Fibroblast of the conjunctiva (primary cell): ENCODE measurements around the gene MFNG.
A peak's percentile ranks its signal among the peaks of the same experiment; 100 is the strongest.

Experiments
- DNase-seq: peaks from one replicate; pipeline ENCODE4 v3.0.0-alpha.2; 2010; ENCODE audit warnings: low read depth

The MFNG gene

DNA sequence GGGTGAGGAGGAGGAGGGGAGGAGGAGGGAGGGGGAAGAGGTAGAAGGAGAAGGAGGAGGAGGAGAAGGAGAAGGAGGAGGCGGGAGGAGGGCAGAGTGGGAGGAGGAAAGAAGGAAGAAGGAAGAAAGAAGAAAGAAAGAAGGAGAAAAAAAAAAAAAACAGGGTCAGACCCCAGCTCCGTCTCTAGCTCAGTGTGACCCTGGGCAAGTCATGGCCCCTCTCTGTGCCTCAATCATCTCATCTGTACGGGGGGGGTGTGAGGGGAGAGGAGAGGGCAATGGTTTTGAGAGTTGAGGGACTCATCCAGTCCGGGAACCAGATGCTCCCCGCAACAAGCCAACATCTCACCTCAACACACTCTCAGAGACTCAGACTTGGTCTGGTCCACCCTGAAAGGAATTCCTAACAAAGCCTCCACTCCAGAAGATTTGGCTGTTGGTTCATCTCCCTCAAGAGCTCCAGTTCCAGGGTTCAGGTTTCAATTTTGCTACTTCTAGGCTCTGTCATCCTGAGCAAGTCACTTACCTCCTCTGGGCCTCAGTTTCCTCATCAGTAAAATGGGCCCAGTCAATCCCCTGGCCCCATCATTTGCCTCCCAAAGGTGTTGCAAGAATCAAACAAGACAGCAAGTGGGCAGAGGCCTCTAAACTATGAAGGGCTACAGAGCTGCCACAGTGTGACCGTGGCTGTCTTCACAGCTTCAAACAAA, 25.4 kb upstream of the MFNG start:
- DNase-seq, result no peak

DNA sequence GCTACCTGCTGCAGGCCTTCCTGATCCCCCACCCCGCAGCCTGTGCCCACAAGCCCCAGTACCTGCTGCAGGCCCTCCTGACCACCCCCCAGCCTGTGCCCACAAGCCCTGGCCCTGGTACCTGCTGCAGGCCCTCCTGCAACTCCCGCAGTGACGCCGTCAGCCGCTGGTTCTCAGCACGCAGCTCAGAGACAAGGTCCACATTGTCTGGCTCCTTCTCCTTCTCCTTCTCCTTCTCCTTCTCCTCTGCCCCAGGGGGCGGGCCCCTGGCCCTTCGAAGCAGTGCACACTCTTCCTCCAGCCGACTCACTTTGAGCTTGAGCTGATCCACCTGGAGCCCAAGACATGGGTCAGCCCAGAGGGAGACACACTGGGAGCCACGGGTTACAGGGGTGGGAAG, 23.9 kb upstream of the MFNG start:
- DNase-seq, result no peak

DNA sequence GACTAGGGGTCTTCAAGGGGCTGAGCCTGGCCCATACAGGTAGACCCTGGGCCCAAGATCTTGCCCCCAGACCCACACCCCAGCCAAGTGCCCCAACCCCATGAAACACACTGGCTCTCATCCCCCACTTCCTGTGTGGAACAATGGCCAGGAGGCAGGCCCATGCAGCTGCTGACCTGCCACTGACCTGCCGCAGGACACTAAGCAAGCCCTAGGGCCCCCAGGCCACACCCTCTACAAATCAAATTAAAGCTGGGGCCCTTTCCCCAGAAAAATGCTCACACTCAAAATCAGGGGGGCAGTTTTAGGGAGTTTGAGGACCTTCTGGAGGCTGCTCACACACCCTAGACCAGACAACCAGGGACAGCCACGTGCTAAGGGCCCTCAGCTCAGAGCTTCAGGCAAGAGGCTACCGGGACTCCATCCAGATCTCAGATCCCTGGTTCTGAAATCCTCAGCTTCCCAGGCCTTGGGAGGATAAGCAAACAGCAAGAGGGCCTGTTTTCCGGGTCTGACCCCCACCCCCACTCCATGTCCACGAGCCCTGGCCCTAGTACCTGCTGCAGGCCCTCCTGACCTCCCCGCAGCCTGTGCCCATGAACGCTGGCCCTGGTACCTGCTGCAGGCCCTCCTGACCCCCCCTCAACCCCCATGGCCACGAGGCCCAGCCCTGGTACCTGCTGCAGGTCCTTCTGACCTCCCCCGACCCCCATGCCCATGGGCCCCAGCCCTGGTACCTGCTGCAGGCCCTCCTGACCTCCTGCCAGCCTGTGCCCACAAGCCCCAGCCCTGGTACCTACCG, 23.1 kb upstream of the MFNG start:
- no peak for DNase-seq

DNA sequence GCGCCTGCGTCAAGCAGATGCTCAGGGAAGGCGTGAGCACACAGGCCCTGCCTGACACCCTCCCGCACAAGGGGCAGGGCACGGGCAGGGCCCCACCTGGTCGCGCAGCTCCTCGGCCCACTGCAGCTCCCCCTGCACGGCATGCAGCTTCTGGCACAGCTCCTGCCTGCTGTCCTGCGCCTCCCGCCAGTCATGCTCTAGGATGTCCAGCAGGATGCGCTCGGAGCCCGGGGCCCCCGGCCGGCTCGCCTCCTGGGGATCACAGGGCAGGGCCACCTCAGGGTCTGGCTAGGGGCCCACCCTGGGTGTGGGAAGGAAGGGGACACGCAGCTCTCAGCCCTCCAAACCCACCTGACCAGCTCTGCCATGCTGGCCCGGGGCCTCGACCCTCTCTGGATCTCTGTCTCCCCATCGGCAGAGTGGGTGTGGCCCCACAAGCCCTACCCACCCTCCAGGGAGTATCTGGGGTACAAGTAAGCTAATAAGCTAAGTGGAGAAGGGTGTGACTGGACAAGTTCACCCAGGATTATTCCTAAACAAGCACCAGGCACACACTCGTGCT, 22.3 kb upstream of the MFNG start:
- DNase-seq, result no peak

DNA sequence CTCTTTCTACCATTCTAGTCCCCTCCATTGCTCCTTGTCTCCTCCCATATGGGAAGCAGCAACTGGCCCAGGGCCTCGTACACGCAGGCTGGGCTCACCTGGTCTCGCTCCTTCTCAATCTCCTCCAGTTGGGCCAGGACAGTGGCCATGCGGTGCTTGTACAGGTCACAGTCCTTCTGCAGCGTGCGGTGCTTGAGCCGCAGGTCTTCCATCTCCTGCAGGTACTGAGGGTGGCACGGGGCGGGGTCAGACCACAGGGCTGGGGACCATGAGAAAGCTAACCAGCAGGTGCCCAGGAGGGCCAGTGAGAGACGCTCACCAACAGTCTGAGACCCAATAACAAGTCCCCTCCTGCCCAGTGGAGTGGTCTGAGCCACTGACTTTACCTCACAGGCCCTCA, 21.5 kb upstream of the MFNG start:
- no peak for DNase-seq

DNA sequence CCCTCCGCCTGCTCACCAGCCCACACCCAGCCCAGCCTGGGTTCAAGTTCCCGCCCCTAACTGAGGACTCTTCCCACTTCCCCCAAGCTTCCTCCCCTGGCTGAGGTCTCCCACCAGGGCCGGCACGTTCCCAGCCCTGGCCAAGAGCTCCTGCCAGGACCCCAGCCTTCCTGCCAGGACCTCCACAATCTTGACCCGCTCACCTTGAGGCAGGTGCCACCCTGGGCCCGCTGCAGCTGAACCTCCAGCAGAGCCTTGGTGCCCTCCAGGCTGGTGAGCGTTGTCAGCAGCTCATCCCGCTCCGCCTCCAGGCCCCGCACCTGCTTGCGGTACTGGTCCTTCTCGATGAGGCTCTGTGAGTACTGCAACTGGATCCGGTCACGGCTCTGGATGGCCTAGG, 19.8 kb upstream of the MFNG start:
- no peak for DNase-seq

DNA sequence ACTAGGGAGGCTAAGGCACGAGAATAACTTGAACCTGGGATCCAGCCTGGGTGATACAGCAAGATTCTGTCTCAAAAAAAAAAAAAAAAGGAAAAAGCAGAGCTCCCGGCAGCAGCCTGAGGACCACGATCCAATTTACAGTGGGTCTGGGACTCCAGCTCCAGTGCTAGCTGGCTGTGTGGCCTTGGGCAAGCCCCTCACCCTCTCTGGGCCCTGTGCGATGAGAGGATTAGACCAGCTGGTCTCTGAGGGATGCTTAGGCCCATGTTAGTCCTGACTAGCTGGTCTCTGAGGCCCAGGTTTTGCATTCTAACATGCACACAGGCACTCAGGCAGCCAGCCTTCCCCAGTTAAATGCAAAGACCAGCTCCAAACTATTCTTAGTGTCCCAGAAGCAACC, 19.4 kb upstream of the MFNG start:
- no peak for DNase-seq

GRCh38 chr22:37504964-37505363, 18.8 kb upstream of the MFNG start:
- no peak for DNase-seq

DNA sequence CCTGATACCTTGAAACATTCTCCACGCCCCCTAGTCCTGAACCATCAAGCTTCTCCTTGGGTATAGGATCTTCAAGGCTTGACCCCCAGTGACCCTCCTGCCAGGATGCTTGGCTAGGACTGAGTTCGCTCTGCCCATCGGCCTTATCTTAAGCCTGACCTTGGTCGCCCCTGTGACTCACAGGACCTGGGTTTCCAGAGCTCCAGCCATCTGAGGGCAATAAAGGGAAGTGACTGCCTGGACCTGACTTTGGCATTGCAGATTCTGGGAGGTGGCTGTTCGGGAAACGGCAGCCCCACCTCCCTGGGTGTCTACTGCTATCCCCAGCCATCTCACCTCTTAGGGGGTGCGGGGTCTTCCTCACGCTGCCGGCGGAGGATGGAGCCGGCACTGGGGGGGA, 17.7 kb upstream of the MFNG start:
- no peak for DNase-seq

- DNase-seq, result no peak
Observed at GRCh38 chr22:37503183-37503683, 17.0 kb upstream of the MFNG start.

DNA sequence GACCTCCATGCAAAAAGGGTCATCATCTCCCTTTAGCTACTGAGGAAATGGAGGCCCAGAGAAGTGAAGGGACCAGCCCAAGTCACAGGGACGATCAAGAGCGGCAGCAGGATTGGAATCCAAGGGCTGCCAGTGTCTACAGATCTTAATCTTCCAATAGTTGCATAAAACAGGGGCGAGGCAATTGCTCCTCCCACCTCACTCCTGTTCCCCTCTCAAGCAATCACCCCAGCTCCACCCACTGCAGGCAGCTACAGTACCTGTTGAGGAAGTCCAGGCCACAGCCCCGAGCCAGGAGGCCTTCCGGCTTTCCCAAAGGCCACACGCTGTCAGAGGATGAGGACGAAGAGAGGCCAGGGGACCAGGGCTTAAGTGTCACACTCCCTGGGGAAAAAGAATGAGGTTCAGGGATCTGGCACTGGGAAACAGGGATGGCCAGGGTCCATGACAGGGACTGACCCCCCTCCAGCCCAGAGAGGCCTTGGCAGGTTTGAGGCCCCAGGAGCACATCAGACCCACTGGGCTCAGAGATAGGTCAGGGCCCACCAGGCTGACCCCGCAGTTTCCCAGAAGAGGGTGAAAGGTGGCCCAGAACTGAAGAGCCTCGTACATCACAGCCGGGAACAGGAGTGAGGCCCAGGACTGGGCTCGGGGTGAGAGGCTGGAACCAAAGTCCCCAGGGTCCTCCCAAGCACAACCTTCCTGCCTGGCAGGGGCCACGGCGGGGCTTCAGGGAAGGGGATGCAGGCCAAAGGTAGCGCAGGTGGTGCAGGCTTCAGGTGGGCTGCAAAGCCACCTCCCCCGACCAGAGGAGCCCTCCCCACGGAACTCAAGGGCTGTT, 16.4 kb upstream of the MFNG start:
- DNase-seq, result no peak

- DNase-seq, result peak; percentile 47
Observed at GRCh38 chr22:37501610-37502341, 15.6 kb upstream of the MFNG start.

- no peak for DNase-seq
Observed at GRCh38 chr22:37500745-37501609, 14.8 kb upstream of the MFNG start.

GRCh38 chr22:37499789-37500540, 13.8 kb upstream of the MFNG start:
- DNase-seq, result no peak

DNA sequence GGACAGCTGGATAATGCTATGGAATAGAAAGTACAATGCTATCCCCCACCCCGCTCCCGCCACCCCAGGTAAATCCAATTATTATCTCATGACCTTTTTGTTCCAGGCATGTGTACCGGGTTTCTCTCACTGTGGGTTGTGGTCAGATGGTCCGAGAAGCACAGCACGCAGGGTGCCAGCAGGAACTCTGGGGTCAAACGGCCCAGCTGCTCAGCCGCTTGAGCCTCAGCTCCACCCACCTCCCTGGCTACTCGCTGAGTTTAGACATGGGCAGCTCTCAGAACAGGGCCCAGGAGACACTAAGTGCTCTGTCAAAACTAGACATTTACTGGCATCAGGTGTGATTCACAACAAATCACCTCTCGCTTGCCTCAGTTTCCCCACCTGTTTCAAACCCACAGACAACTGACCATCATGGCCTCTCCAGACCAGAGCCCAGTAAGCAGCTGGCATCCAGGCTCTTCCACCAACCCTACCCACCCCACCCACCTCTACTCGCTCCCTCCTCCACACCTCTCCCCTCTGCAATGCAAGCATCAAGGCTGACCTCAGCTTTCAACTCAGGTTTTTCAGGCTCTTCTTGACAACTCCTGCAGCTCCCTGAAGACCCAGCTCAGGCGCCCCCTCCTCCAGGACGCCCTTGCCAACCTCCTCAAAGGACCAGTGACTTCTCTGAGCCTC, 13.0 kb upstream of the MFNG start:
- DNase-seq, result no peak

DNA sequence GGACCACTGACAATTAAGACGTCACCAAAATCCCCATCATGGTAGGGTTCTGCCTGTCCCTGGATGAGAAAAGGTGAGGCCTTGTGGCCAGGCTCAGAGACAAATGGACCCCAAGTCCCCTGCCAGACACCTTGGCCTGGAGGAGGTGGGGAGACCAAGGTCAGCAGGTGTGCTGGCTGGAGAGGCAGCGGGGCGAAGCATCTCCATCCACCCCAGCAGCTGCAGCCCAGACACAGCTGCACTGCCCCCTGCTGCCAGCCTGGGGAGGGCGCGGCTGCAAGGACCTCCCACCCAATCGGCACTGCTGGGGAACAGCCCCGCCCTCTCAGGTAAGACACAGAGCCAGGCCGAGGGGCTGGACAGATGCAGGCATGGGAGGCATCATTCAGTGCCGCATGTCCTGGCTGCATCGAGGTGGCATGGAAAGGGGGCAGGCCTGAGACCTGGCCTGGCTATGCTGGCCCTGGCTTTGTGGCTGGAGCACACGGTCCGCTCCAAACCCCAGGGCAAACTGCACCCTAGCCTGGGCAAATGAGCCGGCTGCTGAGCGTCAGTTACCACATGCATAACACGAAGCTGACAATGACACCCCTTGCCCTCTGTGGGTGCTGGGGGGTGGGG, 12.2 kb upstream of the MFNG start:
- DNase-seq, result no peak

DNA sequence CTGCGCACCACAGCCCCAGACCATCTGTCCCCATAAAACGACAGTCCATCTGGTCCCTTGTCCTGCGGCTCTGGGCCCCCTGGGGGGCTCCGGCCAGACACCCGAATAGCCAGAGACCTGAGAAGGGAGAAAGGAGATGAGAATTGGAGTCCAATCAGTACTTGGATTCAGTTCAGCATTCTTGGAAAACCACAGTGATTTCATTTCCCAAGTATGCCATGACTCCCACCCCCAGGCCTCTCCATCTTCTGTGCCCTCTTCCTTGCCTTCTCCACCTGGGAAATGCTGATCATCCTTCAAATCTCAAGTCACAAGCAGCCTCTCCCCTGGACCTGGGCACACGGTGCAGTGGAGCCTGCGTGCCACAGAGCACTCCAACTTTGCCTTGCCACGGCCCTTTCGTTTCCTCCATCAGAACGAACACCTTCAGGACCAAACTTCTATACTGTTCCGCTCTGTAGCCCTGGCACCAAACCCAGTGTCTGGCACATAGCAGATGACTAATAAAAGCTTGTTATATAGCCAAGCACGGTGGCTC, 10.9 kb upstream of the MFNG start:
- DNase-seq, result peak; percentile 61

DNA sequence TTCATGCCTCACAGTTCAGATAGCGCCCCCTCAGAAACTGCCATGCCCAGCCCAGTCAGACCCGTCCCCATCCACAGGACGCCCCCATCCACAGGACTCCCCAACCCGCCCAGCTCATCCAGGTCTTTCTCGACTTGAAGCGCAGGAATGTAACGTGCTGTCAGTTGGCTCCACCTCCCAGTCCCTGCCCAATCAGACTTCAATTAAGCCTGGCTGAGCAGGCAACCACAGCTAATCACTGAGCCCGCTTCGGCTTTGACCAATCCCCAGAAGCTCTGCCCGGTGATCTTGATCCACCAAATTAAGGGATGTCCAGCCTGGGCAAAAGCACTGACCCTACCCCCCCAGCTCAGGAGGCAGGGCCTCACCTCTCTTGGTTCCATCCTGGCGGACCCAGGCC, 10.5 kb upstream of the MFNG start:
- DNase-seq, result no peak

- DNase-seq, result no peak
Observed at GRCh38 chr22:37493979-37494378, 7.8 kb upstream of the MFNG start.
